HL-60 (cell line): ENCODE measurements around the gene CAMSAP2.

ENCODE experiments used
- CTCF ChIP-seq: IDR thresholded peaks from one replicate; pipeline ENCODE4 v1.5.1; 2011; ENCODE audit warnings: low read length, control low read depth, inconsistent platforms; ENCODE audit not compliant: insufficient read depth
- GABPA ChIP-seq: IDR thresholded peaks from 2 replicates; pipeline ENCODE4 v1.6.1; 2012; ENCODE audit warnings: low read depth
- POLR2AphosphoS5 ChIP-seq: IDR thresholded peaks from 2 replicates; pipeline ENCODE4 v1.6.1; 2012; ENCODE audit warnings: low read depth
- REST ChIP-seq: IDR thresholded peaks from 2 replicates; pipeline ENCODE4 v1.6.1; 2012; ENCODE audit warnings: low read depth; ENCODE audit not compliant: insufficient replicate concordance
- SPI1 ChIP-seq: IDR thresholded peaks from 2 replicates; pipeline ENCODE4 v1.6.1; 2012; ENCODE audit warnings: low read depth, mild to moderate bottlenecking, borderline replicate concordance

GRCh38 chr1:200890027-200890426 is 151.3 kb downstream of the CAMSAP2 start:
- no peak for TF ChIP-seq CTCF
- no peak for TF ChIP-seq POLR2AphosphoS5
- no peak for TF ChIP-seq REST
- TF ChIP-seq GABPA, result no peak
- TF ChIP-seq SPI1, result no peak
